ENCODE measurements around the gene SLC9C2. TPM values are rescaled to one million over a fixed set of nuclear protein-coding genes. Genes with fewer than 3 reads are reported as not detected.

The SLC9C2 gene
- total and polyA plus RNA-seq, 2 experiments from 2014 or later = not detected

GRCh38 chr1:173488001-173488400, 114.9 kb downstream of the SLC9C2 start:
- Histone ChIP-seq H3K9me2 (ENCODE audit: insufficient read depth) (no peaks in the 10 kb centered on the region), H3K79me2 (ENCODE audit: insufficient read depth) (peaks cover 8% of the 10 kb centered on the region), H2AFZ (no peak overlapping the region), H4K20me1 (ENCODE audit: insufficient read depth) (no peaks in the 10 kb centered on the region), H3F3A (ENCODE audit: insufficient read depth) (peaks cover 57% of the 10 kb centered on the region), H3K27me3 (replicated peaks; ENCODE audit: insufficient read depth) (no peaks in the 10 kb centered on the region), H3K9me3 (ENCODE audit: low read depth) (no peaks in the 10 kb centered on the region), H3K4me1 (ENCODE audit: insufficient read depth) (no peaks in the 10 kb centered on the region), H3K9ac (no peak overlapping the region), H3K4me2 (ENCODE audit: unreplicated experiment) (no peak overlapping the region), H3K4me3 (no peak overlapping the region), H3K27ac (no peak overlapping the region), H3K36me3 (ENCODE audit: low read depth) (peaks cover 59% of the 10 kb centered on the region)
- in situ Hi-C loops (cut with MboI) = no loop called here
- WGBS, 2 experiments (ENCODE audit: low coverage in 1 of 2, low lambda C conversion rate in 2 of 2, missing lambda C conversion rate in 2 of 2) = 59 to 63% methylated on average over 2 of the region's 2 CpGs
- no peak for DNase-seq
- no peak for TF ChIP-seq EZH2 (IDR thresholded peaks at IDR 0.05; ENCODE audit: insufficient read depth, poor library complexity, severe bottlenecking)
- TF ChIP-seq EZH2phosphoT487 (IDR thresholded peaks at IDR 0.05; ENCODE audit: insufficient read depth, low read depth) = no peak

GRCh38 chr1:173485401-173485800, 117.5 kb downstream of the SLC9C2 start:
- H3K27ac ChIP-seq = no peak overlapping the region
- TF ChIP-seq EZH2 (IDR thresholded peaks at IDR 0.05; ENCODE audit: insufficient read depth, poor library complexity, severe bottlenecking) (no peak), EZH2phosphoT487 (IDR thresholded peaks at IDR 0.05; ENCODE audit: insufficient read depth, low read depth) (no peak)
- DNase-seq = no peak
- no peak overlapping the region for H3K9ac ChIP-seq
- H4K20me1 ChIP-seq (ENCODE audit: insufficient read depth) = no peaks in the 10 kb centered on the region
- H3K4me2 ChIP-seq (ENCODE audit: unreplicated experiment) = no peak overlapping the region
- no peak overlapping the region for H3K4me3 ChIP-seq
- in situ Hi-C loops (cut with MboI) = no loop called here
- H3K27me3 ChIP-seq (replicated peaks; ENCODE audit: insufficient read depth) = no peaks in the 10 kb centered on the region
- H3K36me3 ChIP-seq (ENCODE audit: low read depth) = peaks cover 85% of the 10 kb centered on the region
- H3K9me3 ChIP-seq (ENCODE audit: low read depth) = no peaks in the 10 kb centered on the region
- no peak overlapping the region for H2AFZ ChIP-seq
- 90 to 92% methylated on average over 7 of the region's 7 CpGs for WGBS, 2 experiments (ENCODE audit: low coverage in 1 of 2, low lambda C conversion rate in 2 of 2, missing lambda C conversion rate in 2 of 2)
- H3K79me2 ChIP-seq (ENCODE audit: insufficient read depth) = peaks cover 34% of the 10 kb centered on the region
- no peaks in the 10 kb centered on the region for H3K9me2 ChIP-seq (ENCODE audit: insufficient read depth)
- peaks cover 5% of the 10 kb centered on the region; the same call in 1 of the 2 replicates for H3K4me1 ChIP-seq (ENCODE audit: insufficient read depth)
- H3F3A ChIP-seq (ENCODE audit: insufficient read depth) = peaks cover 61% of the 10 kb centered on the region

DNA sequence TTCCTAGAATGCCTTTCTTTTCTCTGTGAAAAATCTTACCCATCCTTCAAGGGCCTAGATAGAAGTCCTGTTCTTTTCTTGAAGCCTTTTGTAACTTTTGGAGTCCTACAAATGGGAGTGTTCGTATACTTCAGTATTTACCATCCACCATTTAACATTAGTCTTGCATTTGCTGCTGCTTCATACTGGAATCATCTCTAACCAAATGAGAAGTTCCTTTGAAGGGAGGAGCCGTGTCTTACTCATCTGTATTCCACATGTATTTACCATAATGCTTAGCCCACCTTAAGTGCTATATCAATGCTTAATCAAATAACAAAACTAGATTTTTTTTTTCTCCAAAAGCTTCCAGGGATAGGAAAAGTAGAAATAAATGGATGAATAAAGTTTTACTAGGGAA, 118.6 kb downstream of the SLC9C2 start:
- 84 to 85% methylated on average over 2 of the region's 2 CpGs for WGBS, 2 experiments (ENCODE audit: low coverage in 1 of 2, low lambda C conversion rate in 2 of 2, missing lambda C conversion rate in 2 of 2)
- H4K20me1 ChIP-seq (ENCODE audit: insufficient read depth) = no peaks in the 10 kb centered on the region; the same call in 1 of the 2 replicates

DNA sequence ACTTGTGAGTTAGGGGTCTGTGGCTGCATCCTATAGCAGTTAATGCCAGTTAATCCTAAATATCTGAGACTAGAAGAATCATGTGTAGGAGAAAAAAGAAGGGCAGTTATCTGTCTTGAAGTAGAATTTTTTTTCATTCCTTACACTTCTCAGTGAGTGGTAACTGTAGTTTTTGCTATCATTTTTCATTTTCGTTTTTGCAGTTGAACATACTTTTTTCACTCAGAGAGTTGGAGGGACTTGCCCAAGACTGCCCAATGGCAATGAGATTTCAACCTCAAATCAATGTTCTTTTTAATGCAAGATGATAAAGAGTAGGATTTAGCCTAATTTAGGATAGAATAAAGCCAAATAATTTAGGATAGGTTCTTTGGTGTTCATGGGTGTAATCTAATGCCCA, 120.2 kb downstream of the SLC9C2 start:
- no peak overlapping the region for H2AFZ ChIP-seq
- no peaks in the 10 kb centered on the region for H3K9me2 ChIP-seq (ENCODE audit: insufficient read depth)
- TF ChIP-seq EZH2 (IDR thresholded peaks at IDR 0.05; ENCODE audit: insufficient read depth, poor library complexity, severe bottlenecking) (no peak), EZH2phosphoT487 (IDR thresholded peaks at IDR 0.05; ENCODE audit: insufficient read depth, low read depth) (no peak)
- H3K4me1 ChIP-seq (ENCODE audit: insufficient read depth) = peaks cover 25% of the 10 kb centered on the region
- no peak overlapping the region for H3K9ac ChIP-seq
- no peaks in the 10 kb centered on the region; the same call in 1 of the 2 replicates for H4K20me1 ChIP-seq (ENCODE audit: insufficient read depth)
- no peaks in the 10 kb centered on the region for H3K27me3 ChIP-seq (replicated peaks; ENCODE audit: insufficient read depth)
- in situ Hi-C loops (cut with MboI) = no loop called here
- no peak overlapping the region for H3K4me2 ChIP-seq (ENCODE audit: unreplicated experiment)
- peaks cover 53% of the 10 kb centered on the region for H3F3A ChIP-seq (ENCODE audit: insufficient read depth)
- WGBS, 2 experiments (ENCODE audit: low coverage in 1 of 2, low lambda C conversion rate in 2 of 2, missing lambda C conversion rate in 2 of 2) = 96 to 98% methylated on average over 1 of the region's 1 CpG
- H3K27ac ChIP-seq = no peak overlapping the region
- no peak overlapping the region for H3K4me3 ChIP-seq
- DNase-seq = no peak
- no peaks in the 10 kb centered on the region for H3K9me3 ChIP-seq (ENCODE audit: low read depth)
- peaks cover 79% of the 10 kb centered on the region for H3K36me3 ChIP-seq (ENCODE audit: low read depth)
- H3K79me2 ChIP-seq (ENCODE audit: insufficient read depth) = peaks cover 61% of the 10 kb centered on the region

More for the DNA sequence above, 118.6 kb downstream of the SLC9C2 start:
- H3K9me3 ChIP-seq (ENCODE audit: low read depth) = no peaks in the 10 kb centered on the region
- no peak overlapping the region for H3K9ac ChIP-seq
- H3K9me2 ChIP-seq (ENCODE audit: insufficient read depth) = no peaks in the 10 kb centered on the region
- peaks cover 95% of the 10 kb centered on the region for H3K36me3 ChIP-seq (ENCODE audit: low read depth)
- H3K4me1 ChIP-seq (ENCODE audit: insufficient read depth) = peaks cover 16% of the 10 kb centered on the region
- H3K79me2 ChIP-seq (ENCODE audit: insufficient read depth) = peaks cover 45% of the 10 kb centered on the region
- H3K4me2 ChIP-seq (ENCODE audit: unreplicated experiment) = no peak overlapping the region
- H3F3A ChIP-seq (ENCODE audit: insufficient read depth) = peaks cover 55% of the 10 kb centered on the region
- no peak overlapping the region for H3K27ac ChIP-seq
- no peak for DNase-seq
- in situ Hi-C loops (cut with MboI) = no loop called here
- H3K4me3 ChIP-seq = no peak overlapping the region
- no peak overlapping the region for H2AFZ ChIP-seq
- H3K27me3 ChIP-seq (replicated peaks; ENCODE audit: insufficient read depth) = no peaks in the 10 kb centered on the region
- TF ChIP-seq EZH2 (IDR thresholded peaks at IDR 0.05; ENCODE audit: insufficient read depth, poor library complexity, severe bottlenecking) (no peak), EZH2phosphoT487 (IDR thresholded peaks at IDR 0.05; ENCODE audit: insufficient read depth, low read depth) (no peak)

Data from GM23248 (cell line).